Endothelial cell of umbilical vein (primary cell): ENCODE results near the gene NAV3. TPM values are rescaled to one million over a fixed set of nuclear protein-coding genes. Genes with fewer than 3 reads are reported as not detected.

Source experiments
- BruUV-seq: library from RNA; stranded (reverse); fragments of 400-500 nt; replicated peaks from 2 replicates; lab custom pipeline; 2021; lab: Mats Ljungman, UMichigan
- CTCF ChIA-PET: fragments of 300-600, 350-600 bp; sonication (Branson Sonifier 250); formaldehyde crosslinking; loops from one replicate; lab custom pipeline; 2021; ENCODE audit warnings: antibody characterized with exemption, inconsistent platforms; lab: Charles Lee
- POLR2A ChIA-PET: fragments of 300-600, 350-600 bp; sonication (Branson Sonifier 250); formaldehyde crosslinking; loops from one replicate; lab custom pipeline; 2021; ENCODE audit warnings: antibody characterized with exemption, inconsistent platforms; lab: Charles Lee
- DNase-seq: peaks from one replicate; pipeline ENCODE4 v3.0.0-alpha.2; 2011; ENCODE audit warnings: low read depth, low spot score
- FAIRE-seq: peaks from 2 replicates; lab custom pipeline; 2011; peaks lifted over from hg19 to GRCh38; lab: Jason Lieb, UNC
- H2AFZ ChIP-seq: 2 replicates; pipeline ENCODE4 v1.6.0; 2012; ENCODE audit warnings: low read depth, low read length, control low read depth, inconsistent platforms
- H3K27ac ChIP-seq: 2 replicates; pipeline ENCODE4 v1.5.1; 2011; ENCODE audit warnings: low read depth, mild to moderate bottlenecking, control low read depth, low read length, moderate library complexity; ENCODE audit not compliant: insufficient read depth
- H3K27me3 ChIP-seq, 2 experiments: 2 replicates each; pipeline versions ENCODE4 v1.6.0 to v1.6.1; 2011; ENCODE audit warnings: low read length in 2 of 2, mixed read lengths in 1 of 2; ENCODE audit not compliant: control insufficient read depth in 2 of 2, insufficient read depth in 2 of 2
- H3K36me3 ChIP-seq, 2 experiments: 2 replicates in 1 of 2; 3 replicates in 1 of 2; pipeline ENCODE4 v1.5.1; 2011; ENCODE audit warnings: low read length in 2 of 2, mild to moderate bottlenecking in 1 of 2, moderate library complexity in 1 of 2; ENCODE audit not compliant: control insufficient read depth in 2 of 2, insufficient read depth in 2 of 2; ENCODE audit errors: extremely low read depth in 1 of 2
- H3K4me1 ChIP-seq: 3 replicates; pipeline ENCODE4 v1.5.1; 2011; ENCODE audit warnings: mild to moderate bottlenecking, low read length; ENCODE audit not compliant: control insufficient read depth, insufficient read depth; ENCODE audit errors: extremely low read depth
- H3K4me2 ChIP-seq: 2 replicates; pipeline ENCODE4 v1.6.1; 2011; ENCODE audit warnings: low read length, control low read depth, mixed read lengths; ENCODE audit not compliant: insufficient read depth
- H3K4me3 ChIP-seq, 3 experiments: fragments of 200-600 bp in 1 of 3; sonication (generic), shearing (Covaris generic) in 1 of 3; replicated peaks in 1 of 3; 2 replicates each; pipeline ENCODE4 v1.5.1; 2011 to 2016; ENCODE audit warnings: control low read depth in 3 of 3, low read length in 3 of 3, mild to moderate bottlenecking in 2 of 3, inconsistent platforms in 1 of 3, low read depth in 1 of 3, moderate library complexity in 1 of 3; ENCODE audit not compliant: insufficient read depth in 1 of 3
- H3K79me2 ChIP-seq: 2 replicates; pipeline ENCODE4 v1.6.0; 2012; ENCODE audit warnings: low read length, inconsistent platforms; ENCODE audit not compliant: control insufficient read depth, insufficient read depth
- H3K9ac ChIP-seq: replicated peaks from 2 replicates; pipeline ENCODE3; 2011; ENCODE audit warnings: low read length, control low read depth; ENCODE audit not compliant: insufficient read depth; ENCODE audit errors: extremely low read depth
- H3K9me1 ChIP-seq: replicated peaks from 3 replicates; pipeline ENCODE4 v1.6.0; 2011; ENCODE audit warnings: mild to moderate bottlenecking, low read length; ENCODE audit not compliant: control insufficient read depth, insufficient read depth; ENCODE audit errors: extremely low read depth
- H3K9me3 ChIP-seq: replicated peaks from 2 replicates; pipeline ENCODE4 v1.5.1; 2012; ENCODE audit warnings: low read length, inconsistent platforms; ENCODE audit not compliant: control insufficient read depth, insufficient read depth
- H4K20me1 ChIP-seq: replicated peaks from 2 replicates; pipeline ENCODE3; 2011; ENCODE audit warnings: mild to moderate bottlenecking, low read length; ENCODE audit not compliant: control insufficient read depth, insufficient read depth; ENCODE audit errors: extremely low read depth
- EZH2 ChIP-seq: IDR thresholded peaks from 2 replicates; pipeline ENCODE4 v1.6.1; 2012; ENCODE audit warnings: borderline replicate concordance, low read depth, mild to moderate bottlenecking, moderate library complexity, low read length, inconsistent platforms; ENCODE audit not compliant: severe bottlenecking
- FOS ChIP-seq: IDR thresholded peaks from 2 replicates; pipeline ENCODE4 v1.6.1; 2011; ENCODE audit warnings: mild to moderate bottlenecking, low read length, moderate library complexity, borderline replicate concordance; ENCODE audit not compliant: insufficient read depth
- GATA2 ChIP-seq: IDR thresholded peaks from 2 replicates; pipeline ENCODE4 v1.7.0; 2011; ENCODE audit warnings: low read depth, mild to moderate bottlenecking, moderate library complexity, mixed read lengths, low read length; ENCODE audit not compliant: insufficient read length, insufficient read depth
- JUN ChIP-seq: IDR thresholded peaks from 2 replicates; pipeline ENCODE4 v1.6.1; 2011; ENCODE audit warnings: borderline replicate concordance, low read depth; ENCODE audit not compliant: insufficient read length, insufficient read depth
- MYC ChIP-seq: IDR thresholded peaks from one replicate; pipeline ENCODE4 v1.6.1; 2011; ENCODE audit warnings: mild to moderate bottlenecking, low read depth, low read length
- POLR2A ChIP-seq: IDR thresholded peaks from 2 replicates; pipeline ENCODE4 v1.6.1; 2012; ENCODE audit warnings: low read depth, mild to moderate bottlenecking, control low read depth, low read length
- POLR2AphosphoS5 ChIP-seq: IDR thresholded peaks from 2 replicates; pipeline ENCODE4 v1.6.1; 2012; ENCODE audit warnings: low read depth, mild to moderate bottlenecking, control low read depth, low read length, moderate library complexity; ENCODE audit not compliant: insufficient read depth
- dilution Hi-C: fragments of 300-500 bp; cut with MboI; formaldehyde crosslinking; loops from one replicate; pipeline ENCODE4 v1.15.0; 2019; ENCODE audit warnings: low sequenced_read_pairs; ENCODE audit not compliant: extremely low pct_ligation_motif_present
- intact Hi-C: fragments of 100-400 bp; cut with micrococcal nuclease; formaldehyde crosslinking; loops from one replicate; pipeline ENCODE4 v1.10.0; 2022
- polyA plus RNA-seq, 4 experiments: library from polyadenylated mRNA; depleted of rRNA in 3 of 4; stranded (reverse) in 3 of 4; unstranded in 1 of 4; fragments of >200 nt; gene quantifications; 2 replicates each; pipeline versions ENCODE4 v1.2.1 to v1.2.3, GENCODE V29; 2011 to 2012; ENCODE audit warnings: missing spikeins in 1 of 4
- total RNA-seq: library from RNA; stranded (reverse); gene quantifications from 2 replicates; pipeline ENCODE4 v1.2.3, GENCODE V29; 2021
- TF ChIP-seq, protein P1 (sequence below), 2 donors: IDR thresholded peaks; 1 replicate in 1 of 2; 2 replicates in 1 of 2; pipeline ENCODE4 v1.5.1; 2011; ENCODE audit warnings: low read length in 2 of 2, mild to moderate bottlenecking in 2 of 2, moderate library complexity in 2 of 2, control low read depth in 1 of 2, inconsistent platforms in 1 of 2, low read depth in 1 of 2; ENCODE audit not compliant: insufficient read depth in 1 of 2; ENCODE audit errors: extremely low read depth in 1 of 2
- TF ChIP-seq, protein P2 (sequence below): IDR thresholded peaks from 2 replicates; pipeline ENCODE4 v1.6.1; 2011; ENCODE audit not compliant: insufficient read depth, insufficient read length

Gene NAV3
- total and polyA plus RNA-seq, 2 donors (not counting 3 experiments of a cell fraction or from before 2014, with no cell fraction given): 6.7 to 40.1 TPM

DNA sequence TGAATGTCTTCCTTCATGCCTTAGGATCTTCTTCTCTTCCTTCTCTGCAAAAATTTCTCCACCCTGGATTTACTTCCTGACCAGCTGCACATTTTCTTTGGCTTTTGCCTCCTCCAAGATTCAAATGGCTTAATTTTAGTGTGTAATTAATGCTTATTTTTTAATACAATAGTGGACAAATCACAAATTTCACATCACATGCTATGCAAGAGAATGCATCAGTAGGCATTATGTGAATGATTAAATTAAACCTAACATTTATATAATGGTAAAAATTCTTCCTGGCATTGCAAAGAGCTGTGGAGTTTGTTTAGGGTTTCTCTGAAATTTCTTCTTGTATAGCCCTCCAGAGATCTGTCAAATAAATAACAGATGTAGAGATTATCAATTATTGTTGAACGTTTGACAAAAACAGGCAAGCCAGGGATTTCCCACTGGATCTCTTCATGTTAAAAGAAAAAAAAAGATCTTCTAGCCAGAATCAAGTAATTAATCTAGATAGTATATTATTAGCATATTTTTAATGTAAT lies 84.4 kb downstream of the NAV3 start:
- ChIA-PET CTCF (interaction anchor here (0.7 to 4.0 kb wide), 10 partner anchors 8 to 536 kb away, joined by 3 to 22 read pairs (median 3); partner anchors contain the start of gene NAV3), POLR2A (no interaction called here)
- no peak overlapping the region for H3K9ac ChIP-seq
- dilution Hi-C loops: no loop called here
- H2AFZ ChIP-seq: no peak overlapping the region
- H3K9me3 ChIP-seq: no peaks in the 10 kb centered on the region
- no TSS peak for BruUV-seq
- H3K36me3 ChIP-seq: no peaks in the 10 kb centered on the region
- FAIRE-seq (no peak), DNase-seq (no peak)
- H3K27ac ChIP-seq: no peak overlapping the region
- H4K20me1 ChIP-seq: no peaks in the 10 kb centered on the region
- TF ChIP-seq POLR2A (no peak), JUN (no peak), POLR2AphosphoS5 (no peak), MYC (no peak), GATA2 (no peak), FOS (no peak), EZH2 (no peak)
- TF ChIP-seq, protein P1, sequence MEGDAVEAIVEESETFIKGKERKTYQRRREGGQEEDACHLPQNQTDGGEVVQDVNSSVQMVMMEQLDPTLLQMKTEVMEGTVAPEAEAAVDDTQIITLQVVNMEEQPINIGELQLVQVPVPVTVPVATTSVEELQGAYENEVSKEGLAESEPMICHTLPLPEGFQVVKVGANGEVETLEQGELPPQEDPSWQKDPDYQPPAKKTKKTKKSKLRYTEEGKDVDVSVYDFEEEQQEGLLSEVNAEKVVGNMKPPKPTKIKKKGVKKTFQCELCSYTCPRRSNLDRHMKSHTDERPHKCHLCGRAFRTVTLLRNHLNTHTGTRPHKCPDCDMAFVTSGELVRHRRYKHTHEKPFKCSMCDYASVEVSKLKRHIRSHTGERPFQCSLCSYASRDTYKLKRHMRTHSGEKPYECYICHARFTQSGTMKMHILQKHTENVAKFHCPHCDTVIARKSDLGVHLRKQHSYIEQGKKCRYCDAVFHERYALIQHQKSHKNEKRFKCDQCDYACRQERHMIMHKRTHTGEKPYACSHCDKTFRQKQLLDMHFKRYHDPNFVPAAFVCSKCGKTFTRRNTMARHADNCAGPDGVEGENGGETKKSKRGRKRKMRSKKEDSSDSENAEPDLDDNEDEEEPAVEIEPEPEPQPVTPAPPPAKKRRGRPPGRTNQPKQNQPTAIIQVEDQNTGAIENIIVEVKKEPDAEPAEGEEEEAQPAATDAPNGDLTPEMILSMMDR (IDR thresholded peaks at IDR 0.05; ENCODE audit: extremely low read depth in 1 of 2, insufficient read depth in 1 of 2, low read depth in 1 of 2, low read length in 2 of 2): no peak
- TF ChIP-seq, protein P2, sequence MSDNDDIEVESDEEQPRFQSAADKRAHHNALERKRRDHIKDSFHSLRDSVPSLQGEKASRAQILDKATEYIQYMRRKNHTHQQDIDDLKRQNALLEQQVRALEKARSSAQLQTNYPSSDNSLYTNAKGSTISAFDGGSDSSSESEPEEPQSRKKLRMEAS: no peak
- no peaks in the 10 kb centered on the region for H3K4me1 ChIP-seq
- intact Hi-C loops: no loop called here
- no peaks in the 10 kb centered on the region for H3K27me3 ChIP-seq
- no peaks in the 10 kb centered on the region for H3K9me1 ChIP-seq
- no peaks in the 10 kb centered on the region for H3K79me2 ChIP-seq
- H3K4me2 ChIP-seq: no peak overlapping the region
- H3K4me3 ChIP-seq: no peak overlapping the region
